Thyroid gland (tissue), 4 donors: ENCODE results near the gene TMPRSS6.

Source experiments
- POLR2A ChIP-seq, 2 donors: fragments of 450-650 bp; IDR thresholded peaks; one replicate each; pipeline ENCODE4 v1.6.1; 2017; ENCODE audit warnings: antibody characterized with exemption in 2 of 2, mild to moderate bottlenecking in 2 of 2, moderate library complexity in 1 of 2
- TF ChIP-seq, protein P1 (sequence below), 6 experiments: fragments of 200-600 bp in 3 of 6; fragments of 450-650 bp in 3 of 6; sonication (generic) in 3 of 6; IDR thresholded peaks; one replicate each; pipeline ENCODE4 v1.5.1; 2016 to 2019; ENCODE audit warnings: antibody characterized with exemption in 6 of 6, mild to moderate bottlenecking in 2 of 6, inconsistent platforms in 1 of 6, moderate library complexity in 1 of 6

- TF ChIP-seq, protein P1, sequence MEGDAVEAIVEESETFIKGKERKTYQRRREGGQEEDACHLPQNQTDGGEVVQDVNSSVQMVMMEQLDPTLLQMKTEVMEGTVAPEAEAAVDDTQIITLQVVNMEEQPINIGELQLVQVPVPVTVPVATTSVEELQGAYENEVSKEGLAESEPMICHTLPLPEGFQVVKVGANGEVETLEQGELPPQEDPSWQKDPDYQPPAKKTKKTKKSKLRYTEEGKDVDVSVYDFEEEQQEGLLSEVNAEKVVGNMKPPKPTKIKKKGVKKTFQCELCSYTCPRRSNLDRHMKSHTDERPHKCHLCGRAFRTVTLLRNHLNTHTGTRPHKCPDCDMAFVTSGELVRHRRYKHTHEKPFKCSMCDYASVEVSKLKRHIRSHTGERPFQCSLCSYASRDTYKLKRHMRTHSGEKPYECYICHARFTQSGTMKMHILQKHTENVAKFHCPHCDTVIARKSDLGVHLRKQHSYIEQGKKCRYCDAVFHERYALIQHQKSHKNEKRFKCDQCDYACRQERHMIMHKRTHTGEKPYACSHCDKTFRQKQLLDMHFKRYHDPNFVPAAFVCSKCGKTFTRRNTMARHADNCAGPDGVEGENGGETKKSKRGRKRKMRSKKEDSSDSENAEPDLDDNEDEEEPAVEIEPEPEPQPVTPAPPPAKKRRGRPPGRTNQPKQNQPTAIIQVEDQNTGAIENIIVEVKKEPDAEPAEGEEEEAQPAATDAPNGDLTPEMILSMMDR (IDR thresholded peaks at IDR 0.05): no peak
- TF ChIP-seq POLR2A (IDR thresholded peaks at IDR 0.05): no peak
Observed at GRCh38 chr22:37048133-37048532, 61.4 kb downstream of the TMPRSS6 start.
